LHCN-M2 (cell line): ENCODE measurements around the gene PPM1L. TPM values are rescaled to one million over a fixed set of nuclear protein-coding genes. Genes with fewer than 3 reads are reported as not detected.
"Not testable (repeated sequence)": the region's sequence is repeated elsewhere in the genome, so short reads cannot be mapped to it uniquely, and the experiment has no call there.

ENCODE experiments used
- DNase-seq: peaks from one replicate; pipeline ENCODE4 v3.0.0-alpha.2; 2012; ENCODE audit warnings: low read depth
- polyA plus RNA-seq: library from polyadenylated mRNA; unstranded; fragments of >200 nt; gene quantifications from one replicate; pipeline ENCODE4 v1.2.1, GENCODE V29; 2012; ENCODE audit warnings: missing spikeins
- total RNA-seq: library from RNA; depleted of rRNA; stranded (reverse); fragments of >200 nt; gene quantifications from 2 replicates; pipeline ENCODE4 v1.2.3, GENCODE V29; 2014; rRNA removed

PPM1L gene
- total RNA-seq = 0.19 and 0.52 TPM in 2 replicates
- 0.07 TPM for polyA plus RNA-seq

DNA sequence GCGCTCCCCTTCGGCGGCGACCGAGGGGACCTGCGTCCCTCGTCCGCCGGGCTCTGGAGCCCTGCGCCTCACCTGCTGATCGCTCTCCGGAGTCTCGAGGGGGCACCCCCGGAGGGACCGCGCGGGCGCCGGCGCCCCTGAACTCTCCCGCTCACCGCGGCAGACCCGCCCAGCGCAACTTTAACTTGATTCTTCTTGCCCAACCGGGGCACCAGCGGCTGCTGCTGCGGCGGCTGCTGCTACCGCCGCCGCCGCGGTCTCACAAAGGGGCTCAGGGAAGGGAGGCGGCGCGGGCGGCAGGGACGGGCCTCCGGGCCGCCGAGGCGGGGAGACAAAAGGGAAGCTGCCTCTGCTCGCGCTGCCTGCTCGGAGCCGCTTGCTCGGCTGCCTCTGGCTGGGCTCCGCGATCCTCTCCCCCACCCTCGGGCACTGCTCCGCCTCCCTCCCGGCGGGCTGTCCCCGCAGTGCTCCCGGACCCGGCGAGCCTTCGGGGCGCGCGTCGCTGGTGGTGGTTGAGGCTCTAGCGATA is at the start of gene PPM1L:
PPM1L (plus strand) TSS at position 456 of the 529 bp plus-strand sequence.
- peak; percentile 22 for DNase-seq

DNA sequence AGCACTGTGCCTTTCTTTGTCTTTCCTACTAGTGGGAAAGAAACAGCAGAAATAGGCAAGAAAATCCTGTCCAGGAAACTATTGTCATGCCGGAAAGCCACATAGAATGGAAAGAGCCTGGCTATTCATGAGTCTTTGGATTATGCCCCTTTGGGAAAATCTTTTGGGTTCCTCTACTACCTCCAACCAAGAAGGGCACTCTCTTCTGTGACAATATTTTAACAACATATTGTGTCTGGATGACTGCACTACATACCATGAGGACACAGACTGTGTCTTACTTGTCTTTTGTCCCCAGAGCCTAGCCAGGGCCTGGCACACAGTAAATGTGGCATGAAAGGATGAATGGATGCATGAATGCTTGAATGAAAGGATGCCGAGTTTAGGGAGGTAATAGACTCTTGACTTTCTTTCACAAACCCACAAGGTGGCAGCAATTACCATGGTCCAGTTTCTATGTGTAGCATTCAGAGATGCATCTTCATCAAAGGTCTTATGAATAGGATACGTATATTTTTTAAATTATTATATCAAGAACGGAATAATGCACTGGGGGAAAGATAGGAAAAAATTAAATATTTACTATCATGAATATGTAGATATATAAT is 48.7 kb upstream of the PPM1L start:
- DNase-seq = peak; percentile 29

DNA sequence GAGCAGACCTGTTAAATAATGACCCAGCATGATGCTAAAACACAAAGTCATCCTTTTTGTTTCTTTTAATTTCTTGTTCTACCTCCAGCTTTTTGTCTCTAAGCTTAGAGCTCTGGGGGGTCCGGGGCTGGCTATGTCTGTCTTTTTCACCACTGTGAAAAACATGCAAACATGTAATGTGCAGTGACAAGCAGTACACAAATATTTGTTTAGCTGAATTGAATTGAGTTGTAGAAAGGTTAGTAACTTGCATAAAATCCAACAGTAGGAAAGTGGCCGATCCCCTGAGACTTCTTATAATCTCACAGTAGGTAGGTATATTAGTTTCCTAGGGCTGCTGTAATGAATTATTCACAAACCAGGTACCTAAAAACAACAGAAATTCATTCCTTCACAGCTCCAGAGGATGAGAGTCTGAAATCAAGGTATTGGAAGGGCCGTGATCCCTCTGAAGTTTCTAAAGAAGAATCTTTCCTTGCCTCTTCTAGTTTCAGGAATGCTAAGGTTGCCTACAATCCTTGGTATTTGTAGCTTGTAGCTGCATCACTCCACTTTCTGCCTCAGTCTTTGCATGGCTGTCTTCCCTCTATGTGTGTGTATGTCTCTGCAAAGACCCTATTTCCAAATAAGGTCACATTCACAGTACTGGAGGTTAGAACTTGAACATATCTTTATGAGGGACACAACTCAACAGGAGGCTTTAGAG is 46.4 kb upstream of the PPM1L start:
- DNase-seq = no peak

DNA sequence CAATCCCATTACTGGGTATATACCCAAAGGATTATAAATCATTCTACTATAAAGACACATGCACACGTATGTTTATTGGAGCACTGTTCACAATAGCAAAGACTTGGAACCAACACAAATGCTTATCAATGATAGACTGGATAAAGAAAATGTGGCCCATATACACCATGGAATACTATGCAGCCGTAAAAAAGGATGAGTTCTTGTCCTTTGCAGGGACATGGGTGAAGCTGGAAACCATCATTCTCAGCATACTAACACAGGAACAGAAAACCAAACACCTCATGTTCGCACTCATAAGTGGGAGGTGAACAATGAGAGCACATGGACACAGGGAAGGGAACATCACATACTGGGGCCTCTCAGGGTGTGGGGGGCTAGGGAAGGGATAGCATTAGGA is 42.9 kb upstream of the PPM1L start:
- DNase-seq = not testable (repeated sequence)

- DNase-seq = no peak
Measured at GRCh38 chr3:160719710-160720109, 36.3 kb upstream of the PPM1L start.

GRCh38 chr3:160720123-160720746 is 35.8 kb upstream of the PPM1L start:
- DNase-seq = no peak

- no peak for DNase-seq
Measured at GRCh38 chr3:160722331-160722730, 33.7 kb upstream of the PPM1L start.

GRCh38 chr3:160725338-160725737 is 30.7 kb upstream of the PPM1L start:
- DNase-seq = no peak

DNA sequence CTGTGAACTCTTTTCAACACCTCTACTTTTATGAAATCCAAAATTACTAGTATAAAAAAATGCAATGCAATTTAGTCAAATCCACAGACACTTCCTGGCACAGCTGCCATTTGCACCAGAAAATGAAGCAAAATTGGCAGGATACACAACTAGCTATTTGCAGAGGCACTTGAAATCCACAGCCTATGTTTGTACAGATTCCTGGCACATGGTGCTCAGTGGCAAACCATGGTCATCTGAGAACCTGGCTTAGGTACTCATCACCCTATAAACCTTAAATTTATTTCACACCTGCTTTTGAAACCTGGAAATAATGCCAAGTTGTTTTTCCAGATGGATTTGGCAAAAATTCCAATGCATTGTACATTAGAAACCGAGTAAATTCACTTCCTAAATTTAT is 20.2 kb upstream of the PPM1L start:
- no peak for DNase-seq

- no peak for DNase-seq
Measured at GRCh38 chr3:160738048-160738447, 18.0 kb upstream of the PPM1L start.

GRCh38 chr3:160739079-160739478 is 17.0 kb upstream of the PPM1L start:
- peak; percentile 24 for DNase-seq

DNA sequence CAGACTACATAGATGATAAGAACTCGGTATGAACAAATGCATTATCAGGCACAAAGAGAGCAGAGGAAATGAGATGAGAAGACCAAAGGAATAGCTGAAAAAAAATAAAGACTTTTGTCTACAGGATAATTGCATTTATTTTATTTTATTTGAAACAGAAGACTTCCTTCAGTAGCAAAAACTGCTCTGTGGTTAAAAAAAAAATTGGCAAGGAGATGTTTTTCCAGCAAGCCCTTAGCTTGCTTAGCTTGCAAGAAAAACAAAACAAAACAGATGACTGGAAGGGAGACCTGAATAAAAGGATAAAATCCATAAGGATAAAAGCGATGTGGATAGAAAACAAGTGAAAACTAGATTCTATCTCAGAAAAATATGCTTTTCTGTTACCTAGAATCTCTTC is 9.1 kb upstream of the PPM1L start:
- DNase-seq = no peak

- DNase-seq = no peak
Measured at GRCh38 chr3:160747422-160747821, 8.6 kb upstream of the PPM1L start.

GRCh38 chr3:160748231-160748630 is 7.8 kb upstream of the PPM1L start:
- no peak for DNase-seq

DNA sequence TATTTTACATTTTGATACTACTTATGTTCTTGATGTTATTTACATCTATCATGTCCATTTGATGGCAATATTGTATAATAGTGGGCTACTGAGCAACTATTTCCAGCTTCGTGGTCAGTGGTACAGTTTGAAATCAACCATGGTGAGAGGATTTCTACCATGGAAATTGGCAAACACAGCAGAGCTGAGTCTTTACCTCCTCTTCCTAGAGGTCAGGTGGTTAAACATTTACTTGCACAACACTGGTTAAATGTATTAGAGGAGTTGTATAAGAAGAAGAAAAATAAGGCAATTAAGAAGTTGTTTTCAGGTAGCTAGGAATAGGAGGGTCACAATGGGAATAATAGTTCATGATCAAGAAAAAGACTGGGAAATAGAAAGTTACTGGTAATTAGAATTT is 7.2 kb upstream of the PPM1L start:
- no peak for DNase-seq

GRCh38 chr3:160753953-160754352 is 2.1 kb upstream of the PPM1L start:
- DNase-seq = no peak

- peak; percentile 38 for DNase-seq
Measured at GRCh38 chr3:160754371-160754854, 1.6 kb upstream of the PPM1L start.

DNA sequence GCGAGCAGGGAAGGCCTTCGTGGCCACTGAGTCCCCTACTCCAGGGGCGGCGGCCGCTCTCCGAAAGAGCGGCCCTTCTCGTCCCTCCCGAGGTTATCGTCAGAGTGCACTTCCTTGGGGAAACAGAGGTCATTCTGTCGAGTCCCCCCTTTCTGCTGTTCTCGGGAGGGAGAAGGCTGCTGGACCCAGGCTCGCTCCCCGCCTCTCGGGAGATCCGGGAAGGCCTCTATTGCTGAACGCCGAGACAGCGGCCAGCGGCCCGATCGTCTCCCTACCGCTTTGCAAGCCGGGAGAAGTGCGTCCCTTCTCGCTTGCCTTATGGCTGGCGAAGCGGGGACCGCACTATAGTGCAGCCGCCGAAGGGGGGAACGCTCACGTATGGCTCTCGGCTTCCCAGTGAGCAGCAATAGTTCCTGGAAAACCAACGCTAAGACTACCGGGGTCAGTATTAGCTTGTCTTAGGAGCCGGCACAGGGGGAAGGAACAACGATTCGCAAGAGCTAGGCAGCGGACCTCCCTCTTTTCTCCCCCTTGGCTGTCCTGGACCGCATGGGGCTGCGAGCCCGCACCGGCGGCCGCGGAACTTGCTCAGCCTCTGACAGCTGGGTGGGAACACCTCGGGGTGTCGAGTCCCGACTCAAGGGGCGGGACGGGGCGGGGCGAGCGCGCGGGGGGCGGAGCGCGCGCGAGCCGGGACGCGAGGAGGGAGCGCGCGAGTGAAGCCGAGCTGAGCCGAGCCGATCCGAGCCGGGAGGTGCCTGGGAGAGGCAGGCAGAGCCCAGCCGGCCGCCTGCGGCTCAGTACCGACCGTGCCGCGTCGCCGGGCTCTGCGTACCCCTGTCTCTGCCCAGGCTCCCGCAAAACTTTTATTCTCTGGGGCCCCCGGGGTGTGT is 930 bp upstream of the PPM1L start:
- DNase-seq = peak; percentile 84

- DNase-seq = no peak
Measured at GRCh38 chr3:160757233-160758106, 1.4 kb downstream of the PPM1L start.

- DNase-seq = no peak
Measured at GRCh38 chr3:160758929-160759577, 3.0 kb downstream of the PPM1L start.
